ENCODE measurements around the gene TIMP1.

The TIMP1 gene

GRCh38 chrX:47608130-47608810 is 26.0 kb downstream of the TIMP1 start:
- DNase-seq = no peak

- no peak for DNase-seq
Observed at GRCh38 chrX:47610511-47610910, 28.3 kb downstream of the TIMP1 start.

GRCh38 chrX:47611489-47611888 is 29.3 kb downstream of the TIMP1 start:
- no peak for DNase-seq

- DNase-seq = no peak
Observed at GRCh38 chrX:47611926-47612325, 29.7 kb downstream of the TIMP1 start.

- DNase-seq = no peak
Observed at GRCh38 chrX:47612418-47612817, 30.2 kb downstream of the TIMP1 start.

GRCh38 chrX:47613082-47613481 is 30.8 kb downstream of the TIMP1 start:
- no peak for DNase-seq

GRCh38 chrX:47614618-47615017 is 32.4 kb downstream of the TIMP1 start:
- no peak for DNase-seq

- DNase-seq = no peak
Observed at GRCh38 chrX:47618923-47619485, 36.8 kb downstream of the TIMP1 start.

GRCh38 chrX:47619486-47620302 is 37.5 kb downstream of the TIMP1 start, which contains the start of gene SYN1:
TSS of gene SYN1 (minus strand) at chrX:47619857. CDS start at chrX:47619728, 129 bp downstream.
- DNase-seq = peak; percentile 83

- no peak for DNase-seq
Observed at GRCh38 chrX:47620303-47620685, 38.1 kb downstream of the TIMP1 start.

- no peak for DNase-seq
Observed at GRCh38 chrX:47621851-47622250, 39.6 kb downstream of the TIMP1 start.

GRCh38 chrX:47623540-47624027 is 41.3 kb downstream of the TIMP1 start:
- DNase-seq = peak; percentile 47

GRCh38 chrX:47625365-47625764 is 43.1 kb downstream of the TIMP1 start:
- DNase-seq = no peak

- no peak for DNase-seq
Observed at GRCh38 chrX:47628982-47629381, 46.7 kb downstream of the TIMP1 start.

GRCh38 chrX:47629419-47630200 is 47.4 kb downstream of the TIMP1 start, which contains the start of gene CFP:
TSS of gene CFP (minus strand) at chrX:47629930. CDS start at chrX:47629844, 86 bp downstream.
- DNase-seq = no peak

- DNase-seq = no peak
Observed at GRCh38 chrX:47631676-47632075, 49.4 kb downstream of the TIMP1 start.

- DNase-seq = no peak
Observed at GRCh38 chrX:47632666-47633065, 50.4 kb downstream of the TIMP1 start.

GRCh38 chrX:47633689-47634590 is 51.7 kb downstream of the TIMP1 start:
- DNase-seq = no peak

- DNase-seq = no peak
Observed at GRCh38 chrX:47634871-47635575, 52.8 kb downstream of the TIMP1 start.
